Activated CD4-positive, alpha-beta T cell treated with anti-CD3 and anti-CD28 coated beads, Interleukin-2, amount 10 ng/mL, durations not matched to agents 24 days and 14 days (primary cell): ENCODE data around the gene CDH15. TPM values are rescaled to one million over a fixed set of nuclear protein-coding genes. Genes with fewer than 3 reads are reported as not detected.
A peak's percentile ranks its signal among the peaks of the same experiment; 100 is the strongest.
"Not testable (repeated sequence)": the region's sequence is repeated elsewhere in the genome, so short reads cannot be mapped to it uniquely, and the experiment has no call there.

Experiments
- DNase-seq: peaks from one replicate; pipeline ENCODE4 v3.0.0; 2022
- H3K27ac Mint-ChIP-seq: one replicate; pipeline ENCODE4 v1.8.0; 2022; ENCODE audit warnings: mild to moderate bottlenecking, mixed read lengths
- H3K27me3 Mint-ChIP-seq: one replicate; pipeline ENCODE4 v1.8.0; 2022; ENCODE audit warnings: mixed read lengths
- H3K36me3 Mint-ChIP-seq: one replicate; pipeline ENCODE4 v1.8.0; 2022; ENCODE audit warnings: low read depth, mild to moderate bottlenecking, mixed read lengths
- H3K4me1 Mint-ChIP-seq: one replicate; pipeline ENCODE4 v1.8.0; 2021; ENCODE audit warnings: mixed read lengths
- H3K4me3 Mint-ChIP-seq: one replicate; pipeline ENCODE4 v1.8.0; 2022; ENCODE audit warnings: mild to moderate bottlenecking, moderate library complexity, mixed read lengths
- H3K9me3 Mint-ChIP-seq: one replicate; pipeline ENCODE4 v1.8.0; 2021; ENCODE audit warnings: mixed read lengths
- intact Hi-C: fragments of 100-400 bp; cut with micrococcal nuclease; formaldehyde crosslinking; loops from one replicate; pipeline ENCODE4 v1.15.1; 2023
- total RNA-seq: library from RNA; stranded (reverse); gene quantifications from 2 replicates; pipeline ENCODE4 v1.2.3, GENCODE V29; 2022

CDH15 gene
- total RNA-seq, 1 donor from 2014 or later, result not detected

- no peaks in the 10 kb centered on the region for H3K9me3 Mint-ChIP-seq
- no peaks in the 10 kb centered on the region for H3K36me3 Mint-ChIP-seq
- intact Hi-C loops, result no loop called here
- no peaks in the 10 kb centered on the region for H3K4me1 Mint-ChIP-seq
- no peak for DNase-seq
- H3K27ac Mint-ChIP-seq, result no peak overlapping the region
- H3K27me3 Mint-ChIP-seq, result no peaks in the 10 kb centered on the region
- H3K4me3 Mint-ChIP-seq, result no peak overlapping the region
These were observed 4.7 kb downstream of the CDH15 start for GRCh38 chr16:89176147-89176690.

GRCh38 chr16:89176717-89177116, 5.2 kb downstream of the CDH15 start:
- Mint-ChIP-seq H3K4me1 (no peaks in the 10 kb centered on the region), H3K36me3 (no peaks in the 10 kb centered on the region), H3K27me3 (no peaks in the 10 kb centered on the region), H3K4me3 (no peak overlapping the region), H3K9me3 (no peaks in the 10 kb centered on the region), H3K27ac (no peak overlapping the region)
- intact Hi-C loops, result no loop called here
- no peak for DNase-seq

GRCh38 chr16:89177501-89177900, 6.0 kb downstream of the CDH15 start:
- H3K9me3 Mint-ChIP-seq, result no peaks in the 10 kb centered on the region
- no peaks in the 10 kb centered on the region for H3K27me3 Mint-ChIP-seq
- H3K36me3 Mint-ChIP-seq, result no peaks in the 10 kb centered on the region
- no peak overlapping the region for H3K27ac Mint-ChIP-seq
- DNase-seq, result no peak
- H3K4me1 Mint-ChIP-seq, result no peaks in the 10 kb centered on the region
- H3K4me3 Mint-ChIP-seq, result no peak overlapping the region
- intact Hi-C loops, result no loop called here

- H3K36me3 Mint-ChIP-seq, result no peaks in the 10 kb centered on the region
- H3K9me3 Mint-ChIP-seq, result no peaks in the 10 kb centered on the region
- H3K27ac Mint-ChIP-seq, result no peak overlapping the region
- no peak overlapping the region for H3K4me3 Mint-ChIP-seq
- intact Hi-C loops, result no loop called here
- no peak for DNase-seq
- no peaks in the 10 kb centered on the region for H3K27me3 Mint-ChIP-seq
- no peaks in the 10 kb centered on the region for H3K4me1 Mint-ChIP-seq
These were observed 7.1 kb downstream of the CDH15 start for GRCh38 chr16:89178453-89179147.

GRCh38 chr16:89179148-89179484, 7.6 kb downstream of the CDH15 start:
- Mint-ChIP-seq H3K4me1 (no peaks in the 10 kb centered on the region), H3K9me3 (no peaks in the 10 kb centered on the region), H3K4me3 (no peak overlapping the region), H3K27me3 (no peaks in the 10 kb centered on the region), H3K36me3 (no peaks in the 10 kb centered on the region), H3K27ac (no peak overlapping the region)
- intact Hi-C loops, result no loop called here
- no peak for DNase-seq

- Mint-ChIP-seq H3K27me3 (no peaks in the 10 kb centered on the region), H3K4me3 (no peak overlapping the region), H3K27ac (no peak overlapping the region), H3K36me3 (no peaks in the 10 kb centered on the region), H3K9me3 (no peaks in the 10 kb centered on the region), H3K4me1 (no peaks in the 10 kb centered on the region)
- no peak for DNase-seq
- intact Hi-C loops, result no loop called here
These were observed 8.2 kb downstream of the CDH15 start for GRCh38 chr16:89179656-89180315.

- no peak for DNase-seq
- Mint-ChIP-seq H3K4me3 (no peak overlapping the region), H3K9me3 (no peaks in the 10 kb centered on the region), H3K4me1 (peaks cover 3% of the 10 kb centered on the region), H3K27me3 (no peaks in the 10 kb centered on the region), H3K36me3 (no peaks in the 10 kb centered on the region), H3K27ac (no peak overlapping the region)
- intact Hi-C loops, result no loop called here
These were observed 11.9 kb downstream of the CDH15 start for GRCh38 chr16:89183463-89183862.

- Mint-ChIP-seq H3K9me3 (no peaks in the 10 kb centered on the region), H3K27ac (no peak overlapping the region), H3K4me1 (peaks cover 3% of the 10 kb centered on the region), H3K4me3 (no peak overlapping the region), H3K27me3 (no peaks in the 10 kb centered on the region), H3K36me3 (no peaks in the 10 kb centered on the region)
- intact Hi-C loops, result no loop called here
- no peak for DNase-seq
These were observed 12.6 kb downstream of the CDH15 start for GRCh38 chr16:89183975-89184676.

- Mint-ChIP-seq H3K9me3 (no peaks in the 10 kb centered on the region), H3K27me3 (no peaks in the 10 kb centered on the region), H3K4me3 (no peak overlapping the region), H3K27ac (no peak overlapping the region), H3K36me3 (no peaks in the 10 kb centered on the region), H3K4me1 (peaks cover 3% of the 10 kb centered on the region)
- intact Hi-C loops, result no loop called here
- DNase-seq, result no peak
These were observed 13.1 kb downstream of the CDH15 start for GRCh38 chr16:89184677-89184932.

GRCh38 chr16:89184933-89185794, 13.6 kb downstream of the CDH15 start:
- intact Hi-C loops, result no loop called here
- Mint-ChIP-seq H3K4me3 (no peak overlapping the region), H3K27me3 (no peaks in the 10 kb centered on the region), H3K36me3 (no peaks in the 10 kb centered on the region), H3K27ac (no peak overlapping the region), H3K4me1 (peaks cover 3% of the 10 kb centered on the region), H3K9me3 (no peaks in the 10 kb centered on the region)
- peak; percentile 82 for DNase-seq

GRCh38 chr16:89185887-89186592, 14.5 kb downstream of the CDH15 start:
- H3K4me1 Mint-ChIP-seq, H3K27me3 Mint-ChIP-seq, intact Hi-C loops, H3K36me3 Mint-ChIP-seq, H3K4me3 Mint-ChIP-seq, H3K9me3 Mint-ChIP-seq, H3K27ac Mint-ChIP-seq: not testable (repeated sequence)
- peak; percentile 73 for DNase-seq

GRCh38 chr16:89186593-89187031, 15.1 kb downstream of the CDH15 start:
- H3K4me3 Mint-ChIP-seq, H3K4me1 Mint-ChIP-seq, H3K27me3 Mint-ChIP-seq, H3K36me3 Mint-ChIP-seq, H3K27ac Mint-ChIP-seq, intact Hi-C loops, H3K9me3 Mint-ChIP-seq: not testable (repeated sequence)
- peak; percentile 70 for DNase-seq

GRCh38 chr16:89187032-89187769, 15.7 kb downstream of the CDH15 start:
- no peaks in the 10 kb centered on the region for H3K27me3 Mint-ChIP-seq
- H3K27ac Mint-ChIP-seq, result peak overlapping the region; percentile 16
- H3K36me3 Mint-ChIP-seq, result no peaks in the 10 kb centered on the region
- H3K4me1 Mint-ChIP-seq, result peaks cover 3% of the 10 kb centered on the region
- H3K4me3 Mint-ChIP-seq, result no peak overlapping the region
- H3K9me3 Mint-ChIP-seq, result no peaks in the 10 kb centered on the region
- intact Hi-C loops, result no loop called here
- DNase-seq, result peak; percentile 83
